Cerebellar cortex (tissue), 1 donor: ENCODE measurements around the gene NPSR1.
"Not testable (repeated sequence)": the region's sequence is repeated elsewhere in the genome, so short reads cannot be mapped to it uniquely, and the experiment has no call there.

Experiments
- DNase-seq: peaks from one replicate; pipeline ENCODE4 v3.0.0-alpha.2; 2015; ENCODE audit warnings: low spot score

NPSR1 gene

GRCh38 chr7:34835901-34836600, 178.0 kb downstream of the NPSR1 start:
- no peak for DNase-seq

DNA sequence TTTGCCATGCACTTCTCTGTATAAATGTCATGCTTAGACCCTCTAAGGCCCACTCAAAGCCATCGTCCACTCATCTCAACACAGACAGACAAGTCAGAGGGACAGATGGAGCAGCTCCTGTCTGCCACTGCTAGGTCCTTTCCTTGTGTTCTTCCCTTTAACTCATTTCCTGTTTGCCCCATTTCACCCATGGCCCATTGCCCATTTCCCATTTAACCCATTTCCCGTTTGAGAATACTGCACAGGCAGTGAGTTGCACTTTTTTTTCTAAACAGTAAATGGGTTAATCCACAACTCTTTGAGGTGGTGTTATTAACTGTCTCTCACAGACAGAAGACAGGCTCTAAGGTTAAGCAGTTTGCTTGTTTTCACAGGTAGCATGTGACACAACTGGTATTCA, 179.3 kb downstream of the NPSR1 start:
- DNase-seq = no peak

- peak; percentile 74 for DNase-seq
These were observed 179.8 kb downstream of the NPSR1 start for GRCh38 chr7:34837801-34838201.

GRCh38 chr7:34838329-34838728, 180.3 kb downstream of the NPSR1 start:
- DNase-seq = peak; percentile 97

GRCh38 chr7:34839645-34840044, 181.6 kb downstream of the NPSR1 start:
- DNase-seq = no peak

GRCh38 chr7:34840176-34840785, 182.3 kb downstream of the NPSR1 start:
- DNase-seq = no peak

GRCh38 chr7:34841326-34841725, 183.3 kb downstream of the NPSR1 start:
- DNase-seq = peak; percentile 42

GRCh38 chr7:34842782-34843181, 184.8 kb downstream of the NPSR1 start:
- no peak for DNase-seq

- DNase-seq = no peak
These were observed 186.4 kb downstream of the NPSR1 start for GRCh38 chr7:34844406-34844805.

GRCh38 chr7:34844936-34845665, 187.1 kb downstream of the NPSR1 start:
- DNase-seq = no peak

DNA sequence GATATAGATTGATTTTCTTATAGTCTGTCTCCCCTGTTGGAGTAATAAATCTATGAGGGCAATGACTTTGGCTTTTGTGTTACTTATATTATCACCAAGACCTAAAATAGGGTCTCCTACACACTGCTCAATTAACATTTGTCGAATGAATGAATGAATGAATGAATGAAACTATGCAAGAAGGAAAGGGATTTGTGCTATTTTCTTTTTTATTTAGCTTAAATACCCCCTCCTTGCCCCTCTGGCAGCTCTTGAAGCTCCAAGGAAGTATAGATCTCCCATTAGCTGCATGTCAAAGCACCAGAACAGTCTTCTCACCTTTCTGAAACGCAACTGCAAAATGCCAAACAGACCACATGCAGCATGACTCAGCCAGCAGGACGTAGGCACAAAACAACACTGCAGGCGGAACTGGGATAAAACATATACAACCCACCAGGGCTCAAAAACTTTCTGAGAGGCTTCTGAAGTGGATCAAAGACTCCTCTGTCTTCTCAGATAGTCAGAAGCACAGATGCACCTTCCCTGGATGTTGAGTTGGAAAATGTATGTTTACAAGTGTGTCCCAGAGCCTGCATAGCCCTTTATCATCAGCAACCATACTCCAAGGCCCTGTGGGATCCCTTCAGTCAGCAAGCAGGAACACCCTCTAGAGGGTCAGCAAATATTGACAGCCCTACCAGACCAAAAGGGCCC, 187.8 kb downstream of the NPSR1 start:
- no peak for DNase-seq

- DNase-seq = no peak
These were observed 189.0 kb downstream of the NPSR1 start for GRCh38 chr7:34846976-34847375.

DNA sequence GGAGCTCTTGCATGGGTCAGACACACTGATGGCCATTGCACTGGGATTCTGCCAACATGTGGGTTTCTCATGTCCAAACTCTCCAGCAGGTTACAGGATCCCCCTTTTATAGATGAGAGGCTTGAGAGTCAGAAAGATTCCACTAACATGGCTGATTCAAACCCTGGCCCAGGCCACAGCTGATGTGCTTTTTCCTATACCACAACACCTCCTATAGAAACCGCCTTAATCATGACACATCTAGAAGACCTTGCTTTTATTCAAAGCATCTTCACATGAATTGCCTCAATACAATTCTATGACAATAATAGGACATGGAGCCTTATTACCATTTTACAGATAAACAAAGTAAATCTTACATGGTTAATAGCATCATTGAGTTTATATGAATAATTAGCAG, 190.7 kb downstream of the NPSR1 start:
- DNase-seq = no peak

DNA sequence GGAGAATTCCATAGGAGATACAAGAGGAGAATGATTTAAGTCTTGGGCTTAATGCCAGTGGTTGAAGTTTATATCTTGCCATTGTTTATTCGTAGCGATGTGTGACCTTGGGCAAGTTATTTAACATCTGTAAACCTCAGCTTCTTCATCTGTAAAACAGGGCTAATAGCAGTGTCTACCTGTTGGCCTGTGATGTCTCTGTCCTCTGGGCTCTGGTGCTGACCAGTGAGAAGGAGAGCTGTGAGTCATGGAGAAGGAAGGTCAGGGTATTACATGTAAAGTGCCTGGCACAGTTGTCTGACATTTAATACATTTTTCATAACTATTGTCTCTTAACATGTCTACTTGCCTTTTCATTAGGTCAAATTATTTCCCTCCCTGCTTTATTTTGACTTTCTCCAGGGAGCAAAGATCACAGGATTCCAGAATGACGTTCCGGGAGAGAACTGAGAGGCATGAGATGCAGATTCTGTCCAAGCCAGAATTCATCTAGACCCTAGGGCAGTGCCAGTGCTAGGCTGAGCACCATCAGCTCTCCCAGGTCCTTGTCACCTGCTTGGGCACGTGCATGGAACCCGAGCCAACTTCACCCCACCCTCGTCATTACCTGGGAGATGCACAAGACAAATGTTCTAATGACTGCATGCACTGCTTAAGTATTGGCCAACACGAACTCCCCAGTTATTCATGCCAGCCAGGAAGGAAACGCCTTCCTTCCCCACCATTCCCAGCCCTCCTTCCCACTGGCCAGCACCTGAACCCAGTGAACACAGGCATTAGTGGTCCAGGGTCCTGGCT, 191.3 kb downstream of the NPSR1 start:
- peak; percentile 64 for DNase-seq

- peak; percentile 71 for DNase-seq
These were observed 192.0 kb downstream of the NPSR1 start for GRCh38 chr7:34849986-34850385.

- no peak for DNase-seq
These were observed 192.7 kb downstream of the NPSR1 start for GRCh38 chr7:34850681-34851080.

DNA sequence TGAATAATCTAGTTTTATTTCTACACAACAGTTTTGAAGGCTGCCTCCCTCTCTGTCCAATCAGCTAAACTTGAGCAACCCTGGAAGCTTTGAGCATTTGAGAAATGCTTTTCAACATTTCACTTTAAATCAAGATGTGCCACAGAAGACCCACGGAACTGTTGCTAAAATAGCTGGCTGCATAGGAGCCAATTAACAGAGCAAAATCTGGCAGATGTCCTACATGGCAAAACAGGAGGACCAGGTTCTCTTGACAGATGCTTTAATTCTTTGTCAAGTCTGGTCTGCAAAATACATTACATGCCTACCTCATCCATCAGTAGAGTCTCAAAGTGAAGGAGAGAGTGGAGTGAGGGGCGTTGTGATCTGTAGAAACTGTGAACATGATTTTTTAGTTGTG, 193.4 kb downstream of the NPSR1 start:
- peak; percentile 79 for DNase-seq

- not testable (repeated sequence) for DNase-seq
These were observed 200.4 kb downstream of the NPSR1 start for GRCh38 chr7:34858444-34858843.

GRCh38 chr7:34859281-34859680, 201.3 kb downstream of the NPSR1 start:
- not testable (repeated sequence) for DNase-seq

DNA sequence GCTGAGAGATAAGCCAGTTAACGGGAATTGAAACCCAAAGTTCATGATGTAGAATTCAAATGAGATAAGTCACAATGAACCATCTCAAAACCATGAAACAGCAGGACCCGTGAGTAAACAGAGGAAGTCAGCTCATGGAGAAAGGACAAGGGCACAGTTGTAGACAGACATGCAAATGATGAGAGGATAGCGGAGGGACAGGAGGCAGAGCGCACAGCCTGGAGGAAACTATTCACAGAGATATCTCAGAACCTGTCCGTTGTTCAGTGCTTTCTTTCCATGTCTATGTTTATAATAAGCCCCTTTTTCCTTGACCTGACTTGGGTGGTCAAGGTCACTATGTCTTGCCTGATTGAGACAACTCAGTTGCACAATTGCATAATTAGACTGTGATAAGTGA, 208.2 kb downstream of the NPSR1 start:
- DNase-seq = not testable (repeated sequence)

DNA sequence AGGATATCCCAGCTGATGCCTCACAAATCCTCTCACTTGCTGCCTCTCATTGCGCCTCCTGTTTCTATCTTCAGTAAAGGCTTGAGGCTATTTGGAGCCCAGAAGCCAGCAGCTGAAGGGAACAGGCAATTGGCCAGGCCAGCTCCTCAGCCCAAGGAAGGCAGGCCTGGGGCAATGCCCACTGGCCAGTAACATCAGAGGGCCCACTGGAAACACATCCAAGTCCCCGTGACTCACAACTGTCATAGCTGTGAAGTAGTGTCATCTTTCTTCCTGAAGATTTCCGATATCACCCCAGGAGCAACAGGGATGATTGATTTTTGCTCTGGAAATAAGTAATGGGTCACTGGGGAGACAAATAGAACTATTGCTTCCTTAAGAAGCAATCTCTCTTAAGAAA, 209.3 kb downstream of the NPSR1 start:
- not testable (repeated sequence) for DNase-seq

DNA sequence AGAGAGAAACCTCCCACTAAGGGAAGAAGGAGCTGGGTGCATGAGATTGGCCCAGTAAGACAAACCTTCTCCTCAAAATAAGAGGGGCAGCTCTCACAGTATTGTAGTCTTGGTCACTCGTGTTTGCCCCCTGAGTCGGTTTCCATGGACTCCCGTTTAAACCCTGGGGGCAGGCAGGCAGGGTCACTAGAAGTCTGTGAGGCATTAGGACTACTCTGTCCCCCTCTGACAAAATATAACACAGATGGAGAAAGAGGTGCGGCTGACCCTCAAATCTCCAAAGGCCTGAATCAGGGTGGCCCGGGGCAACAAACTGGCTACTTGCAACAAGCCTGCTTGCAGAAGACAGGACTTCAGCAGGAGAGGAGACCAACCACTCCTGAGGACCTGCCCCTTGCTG, 210.6 kb downstream of the NPSR1 start:
- DNase-seq = not testable (repeated sequence)
